ENCODE data around the gene LAMB1.

Gene LAMB1

DNA sequence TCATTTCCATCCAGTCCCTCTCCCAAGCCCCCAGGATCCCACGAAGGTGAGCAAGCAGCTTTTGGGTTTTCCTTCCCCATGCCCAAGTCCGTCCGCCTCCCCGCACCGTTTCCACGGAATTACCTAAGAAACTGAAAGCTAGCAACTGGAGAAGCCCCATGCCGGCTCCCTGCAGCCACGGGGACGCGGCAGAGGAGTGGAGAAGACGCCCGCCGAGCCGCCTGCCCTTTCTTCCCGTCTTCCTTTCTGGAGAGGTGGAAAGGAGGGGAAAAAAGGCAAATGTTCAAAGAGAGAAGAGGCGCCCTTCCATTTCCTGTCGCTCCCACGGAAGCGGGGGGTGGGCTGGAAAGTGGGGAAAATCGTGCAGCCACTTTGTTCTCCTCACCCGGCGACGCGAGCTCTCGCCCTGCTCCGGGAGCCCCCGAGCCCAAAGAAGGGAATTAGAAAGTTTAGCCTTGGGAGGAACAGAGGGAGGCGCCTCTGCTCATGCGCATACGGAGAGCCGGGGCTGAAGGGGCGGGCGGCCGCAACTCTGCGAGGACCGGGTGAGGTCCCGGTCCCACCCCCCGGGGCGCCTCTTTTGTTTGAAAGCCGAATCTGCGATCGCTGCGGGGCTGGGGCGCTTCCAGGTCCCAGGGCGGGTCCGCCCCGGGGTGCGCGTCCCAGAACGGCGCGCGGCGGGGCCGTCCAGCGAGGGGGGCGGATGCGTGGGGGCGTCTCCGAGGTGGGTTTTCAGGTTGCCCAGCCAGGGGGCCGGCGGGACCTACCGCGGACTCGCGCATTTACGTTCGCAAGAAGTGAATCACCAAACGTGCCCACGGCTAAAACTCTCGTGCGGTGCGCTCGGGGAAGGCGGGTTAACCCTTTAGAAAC lies at the start of gene LAMB1:
Gene LAMB1, minus strand, starts transcription at position 436 of the 873 bp plus-strand sequence. Its CDS starts 276 bp downstream, at position 160.
- no peak for DNase-seq (ENCODE audit: low read depth)
- H3K4me3 ChIP-seq (ENCODE audit: low read depth, low read length) = peak within 1 kb of the TSS; percentile 60
- TF ChIP-seq, protein P1, sequence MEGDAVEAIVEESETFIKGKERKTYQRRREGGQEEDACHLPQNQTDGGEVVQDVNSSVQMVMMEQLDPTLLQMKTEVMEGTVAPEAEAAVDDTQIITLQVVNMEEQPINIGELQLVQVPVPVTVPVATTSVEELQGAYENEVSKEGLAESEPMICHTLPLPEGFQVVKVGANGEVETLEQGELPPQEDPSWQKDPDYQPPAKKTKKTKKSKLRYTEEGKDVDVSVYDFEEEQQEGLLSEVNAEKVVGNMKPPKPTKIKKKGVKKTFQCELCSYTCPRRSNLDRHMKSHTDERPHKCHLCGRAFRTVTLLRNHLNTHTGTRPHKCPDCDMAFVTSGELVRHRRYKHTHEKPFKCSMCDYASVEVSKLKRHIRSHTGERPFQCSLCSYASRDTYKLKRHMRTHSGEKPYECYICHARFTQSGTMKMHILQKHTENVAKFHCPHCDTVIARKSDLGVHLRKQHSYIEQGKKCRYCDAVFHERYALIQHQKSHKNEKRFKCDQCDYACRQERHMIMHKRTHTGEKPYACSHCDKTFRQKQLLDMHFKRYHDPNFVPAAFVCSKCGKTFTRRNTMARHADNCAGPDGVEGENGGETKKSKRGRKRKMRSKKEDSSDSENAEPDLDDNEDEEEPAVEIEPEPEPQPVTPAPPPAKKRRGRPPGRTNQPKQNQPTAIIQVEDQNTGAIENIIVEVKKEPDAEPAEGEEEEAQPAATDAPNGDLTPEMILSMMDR (IDR thresholded peaks at IDR 0.05; ENCODE audit: control insufficient read depth, extremely low read depth, insufficient read depth) = no peak

DNA sequence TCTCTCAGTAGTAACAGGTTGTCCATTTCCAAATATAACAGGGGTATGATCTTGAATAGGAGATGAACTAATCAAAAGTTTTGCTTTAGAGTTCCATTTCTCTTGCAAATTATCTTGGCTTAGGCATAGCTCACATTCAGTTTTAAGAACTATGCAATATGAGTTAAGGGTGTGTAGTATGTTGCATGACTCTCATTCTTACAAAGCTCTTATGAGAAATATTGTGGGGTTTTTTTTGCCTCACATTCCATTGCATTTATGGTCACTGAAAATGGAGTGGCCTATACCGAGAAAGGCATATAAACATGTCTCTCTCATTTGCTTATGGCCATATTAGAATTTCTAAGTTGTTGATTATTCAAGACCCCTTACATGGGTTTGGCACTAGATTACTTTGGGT lies 48.5 kb upstream of the LAMB1 start:
- TF ChIP-seq, protein P1 (IDR thresholded peaks at IDR 0.05; ENCODE audit: control insufficient read depth, extremely low read depth, insufficient read depth) = no peak
- no peak for DNase-seq (ENCODE audit: low read depth)

DNA sequence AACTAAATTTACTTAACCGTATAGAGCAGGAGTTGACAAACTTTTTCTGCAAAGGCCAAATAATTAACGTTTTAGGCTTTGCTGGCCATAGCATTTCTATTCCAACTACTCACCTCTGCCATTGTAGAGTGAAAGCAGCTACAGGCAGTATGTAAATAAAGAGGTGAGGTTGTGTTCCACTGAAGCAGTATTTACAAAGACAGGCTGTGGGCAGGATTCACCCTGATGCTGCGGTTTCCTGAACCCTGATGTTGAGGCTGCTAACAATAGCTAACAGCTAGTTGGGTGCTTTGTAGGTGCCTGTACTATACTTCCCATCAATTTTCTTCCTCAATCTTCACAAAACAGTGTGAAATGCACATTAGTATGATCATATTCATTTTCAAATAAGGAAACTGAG lies 47.0 kb upstream of the LAMB1 start:
- no peak for DNase-seq (ENCODE audit: low read depth)
- TF ChIP-seq, protein P1 (IDR thresholded peaks at IDR 0.05; ENCODE audit: control insufficient read depth, extremely low read depth, insufficient read depth) = no peak
- H3K4me3 ChIP-seq (ENCODE audit: low read depth, low read length) = no peak overlapping the region

More for the DNA sequence above, 48.5 kb upstream of the LAMB1 start:
- H3K4me3 ChIP-seq (ENCODE audit: low read depth, low read length) = no peak overlapping the region

DNA sequence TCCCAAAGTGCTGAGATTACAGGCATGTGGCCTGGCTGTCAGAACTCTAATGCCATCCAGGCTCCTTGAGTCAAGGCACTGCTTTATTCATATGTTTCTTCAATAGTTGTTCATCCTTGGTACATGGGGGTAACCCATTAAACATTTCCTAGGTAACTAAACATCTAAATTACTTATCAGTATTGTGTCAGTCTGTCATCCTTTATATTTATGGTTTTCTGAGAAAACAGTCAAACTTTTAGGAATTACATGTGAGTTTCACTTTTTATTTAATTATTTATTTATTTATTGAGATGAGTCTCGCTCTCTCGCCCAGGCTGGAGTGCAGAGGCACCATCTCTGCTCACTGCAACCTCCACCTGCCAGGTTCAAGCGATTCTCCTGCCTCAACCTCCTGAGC lies 45.5 kb upstream of the LAMB1 start:
- no peak for DNase-seq (ENCODE audit: low read depth)
- H3K4me3 ChIP-seq (ENCODE audit: low read depth, low read length) = no peak overlapping the region
- TF ChIP-seq, protein P1 (IDR thresholded peaks at IDR 0.05; ENCODE audit: control insufficient read depth, extremely low read depth, insufficient read depth) = no peak

DNA sequence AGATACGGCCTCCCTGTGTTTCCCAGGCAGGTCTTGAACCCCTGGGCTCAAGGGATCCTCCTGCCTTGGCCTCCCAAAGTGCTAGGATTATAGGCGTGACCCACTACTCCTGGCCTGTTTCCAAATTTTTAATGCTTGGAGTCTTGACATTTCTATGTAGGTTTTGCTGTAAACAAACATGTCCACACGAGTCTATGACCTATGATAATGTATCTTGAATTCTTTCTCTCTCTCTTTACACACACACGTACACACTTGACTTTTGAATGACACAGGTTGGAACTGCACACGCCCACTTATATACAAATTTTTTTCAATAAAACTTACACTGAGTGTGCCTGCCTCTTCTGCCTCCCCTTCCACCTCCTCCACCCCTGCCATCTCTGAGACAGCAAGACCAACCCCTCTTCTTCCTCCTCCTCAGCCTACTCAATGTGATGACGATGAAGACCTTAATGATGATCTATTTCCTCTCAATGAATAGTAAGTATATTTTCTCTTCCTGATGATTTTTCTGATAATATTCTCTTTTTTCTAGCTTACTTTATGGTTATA lies 44.1 kb upstream of the LAMB1 start:
- no peak for DNase-seq (ENCODE audit: low read depth)
- TF ChIP-seq, protein P1 (IDR thresholded peaks at IDR 0.05; ENCODE audit: control insufficient read depth, extremely low read depth, insufficient read depth) = no peak
- H3K4me3 ChIP-seq (ENCODE audit: low read depth, low read length) = no peak overlapping the region

DNA sequence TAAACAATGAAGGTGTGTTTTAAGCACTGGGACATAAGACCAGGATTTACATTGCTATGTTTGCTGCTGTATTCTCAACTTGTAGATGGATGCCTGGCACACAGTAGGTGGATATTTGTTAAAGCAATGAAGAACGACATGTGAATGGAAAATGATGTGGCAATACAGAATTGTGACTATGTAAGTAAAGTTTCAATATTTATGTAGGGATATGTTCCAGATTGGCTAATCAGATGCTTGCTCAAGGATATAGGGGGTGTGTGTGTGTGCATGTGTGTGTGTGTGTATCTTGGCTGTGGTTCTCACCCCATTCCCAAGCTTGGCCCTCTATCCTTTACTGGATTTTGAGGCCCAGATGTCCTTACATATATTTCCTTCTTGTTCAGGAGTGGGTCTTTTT lies 42.7 kb upstream of the LAMB1 start:
- TF ChIP-seq, protein P1 (IDR thresholded peaks at IDR 0.05; ENCODE audit: control insufficient read depth, extremely low read depth, insufficient read depth) = no peak
- H3K4me3 ChIP-seq (ENCODE audit: low read depth, low read length) = no peak overlapping the region
- no peak for DNase-seq (ENCODE audit: low read depth)
